GM19239 (cell line): ENCODE results near the gene TMEM232.
"Not testable (repeated sequence)": the region's sequence is repeated elsewhere in the genome, so short reads cannot be mapped to it uniquely, and the experiment has no call there.

Experiments used
- DNase-seq: peaks from one replicate; pipeline ENCODE4 v3.0.0; 2011; ENCODE audit warnings: low spot score; ENCODE audit not compliant: insufficient read length
- FAIRE-seq: peaks from 2 replicates; lab custom pipeline; 2011; peaks lifted over from hg19 to GRCh38; lab: Jason Lieb, UNC

TMEM232 gene

GRCh38 chr5:110544603-110545002, 181.9 kb downstream of the TMEM232 start:
- DNase-seq (no peak), FAIRE-seq (no peak)

- FAIRE-seq (no peak), DNase-seq (no peak)
These were observed 183.5 kb downstream of the TMEM232 start for GRCh38 chr5:110542949-110543348.

- DNase-seq (no peak), FAIRE-seq (no peak)
These were observed 190.1 kb downstream of the TMEM232 start for GRCh38 chr5:110536120-110537115.

- not testable (repeated sequence) for DNase-seq
These were observed 191.3 kb downstream of the TMEM232 start for GRCh38 chr5:110535146-110535545.

GRCh38 chr5:110525762-110526161, 200.7 kb downstream of the TMEM232 start:
- DNase-seq (no peak), FAIRE-seq (no peak)

More at GRCh38 chr5:110535146-110535545, 191.3 kb downstream of the TMEM232 start:
- FAIRE-seq = not testable (repeated sequence)

- FAIRE-seq = no peak
These were observed 209.1 kb downstream of the TMEM232 start for GRCh38 chr5:110517396-110517795.

GRCh38 chr5:110514030-110514429, 212.4 kb downstream of the TMEM232 start:
- no peak for DNase-seq
- FAIRE-seq = no peak

More at GRCh38 chr5:110517396-110517795, 209.1 kb downstream of the TMEM232 start:
- DNase-seq = no peak

- no peak for DNase-seq
- no peak for FAIRE-seq
These were observed 214.2 kb downstream of the TMEM232 start for GRCh38 chr5:110512266-110512665.

GRCh38 chr5:110510146-110510545, 216.3 kb downstream of the TMEM232 start:
- no peak for FAIRE-seq

GRCh38 chr5:110507972-110508371, 218.5 kb downstream of the TMEM232 start:
- no peak for FAIRE-seq
- DNase-seq = no peak

More at GRCh38 chr5:110510146-110510545, 216.3 kb downstream of the TMEM232 start:
- no peak for DNase-seq

- no peak for DNase-seq
- no peak for FAIRE-seq
These were observed 220.1 kb downstream of the TMEM232 start for GRCh38 chr5:110506378-110506777.

- no peak for FAIRE-seq
- no peak for DNase-seq
These were observed 230.2 kb downstream of the TMEM232 start for GRCh38 chr5:110496276-110496675.

GRCh38 chr5:110492446-110492845, 234.0 kb downstream of the TMEM232 start:
- FAIRE-seq = no peak
- no peak for DNase-seq

GRCh38 chr5:110478895-110479294, 247.6 kb downstream of the TMEM232 start:
- FAIRE-seq (no peak), DNase-seq (no peak)

GRCh38 chr5:110477911-110478310, 248.6 kb downstream of the TMEM232 start:
- DNase-seq (no peak), FAIRE-seq (no peak)

GRCh38 chr5:110476164-110476563, 250.3 kb downstream of the TMEM232 start:
- FAIRE-seq = no peak
- no peak for DNase-seq

GRCh38 chr5:110475529-110475928, 250.9 kb downstream of the TMEM232 start:
- no peak for FAIRE-seq

GRCh38 chr5:110469486-110469885, 257.0 kb downstream of the TMEM232 start:
- DNase-seq (no peak), FAIRE-seq (no peak)

More at GRCh38 chr5:110475529-110475928, 250.9 kb downstream of the TMEM232 start:
- no peak for DNase-seq

GRCh38 chr5:110463106-110463505, 263.4 kb downstream of the TMEM232 start:
- FAIRE-seq = no peak

GRCh38 chr5:110460837-110461236, 265.6 kb downstream of the TMEM232 start:
- FAIRE-seq = no peak
- DNase-seq = no peak

More at GRCh38 chr5:110463106-110463505, 263.4 kb downstream of the TMEM232 start:
- no peak for DNase-seq

- FAIRE-seq (no peak), DNase-seq (no peak)
These were observed 268.2 kb downstream of the TMEM232 start for GRCh38 chr5:110458313-110458712.
